HG02642 (cell line): Measurements from ENCODE around the gene LYL1.

ENCODE experiments used
- ATAC-seq: cut with Tn5 transposase; IDR thresholded peaks from one replicate; pipeline ENCODE4 v1.9.1; 2021; ENCODE audit warnings: mild to moderate bottlenecking; ENCODE audit not compliant: unreplicated experiment, poor library complexity

LYL1 gene

DNA sequence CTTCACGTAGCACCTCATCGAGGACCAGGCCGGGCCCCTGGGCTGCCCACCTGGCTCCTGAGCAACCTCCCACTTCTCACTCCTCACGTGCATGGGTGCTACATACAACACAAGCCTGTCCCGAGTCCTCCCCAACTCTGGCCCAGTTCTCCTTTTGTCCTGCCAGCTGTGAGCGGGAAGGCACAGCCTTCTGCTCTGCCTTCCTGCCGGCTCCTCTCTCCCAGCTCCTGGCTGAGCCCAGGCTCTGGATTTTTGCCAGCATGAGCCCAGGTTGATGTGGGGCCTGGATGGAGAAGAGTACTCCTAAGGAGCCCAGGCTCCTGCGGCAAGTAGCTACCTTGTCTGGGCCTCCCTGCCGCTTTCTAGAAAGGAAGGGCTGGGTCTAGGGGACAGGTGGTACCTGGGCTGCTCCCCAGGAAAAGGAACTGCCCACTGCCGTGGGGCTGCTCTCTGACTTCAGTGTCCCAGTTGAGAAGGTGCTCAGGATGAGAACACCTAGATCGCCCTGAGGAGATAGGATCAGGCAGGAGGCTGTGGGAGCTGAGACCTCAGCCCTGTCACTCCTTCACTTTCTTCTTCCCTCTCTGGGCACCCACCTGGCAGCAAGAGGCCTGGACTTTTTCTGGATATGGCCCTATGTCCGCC, 23.6 kb downstream of the LYL1 start:
- ATAC-seq, result no peak

DNA sequence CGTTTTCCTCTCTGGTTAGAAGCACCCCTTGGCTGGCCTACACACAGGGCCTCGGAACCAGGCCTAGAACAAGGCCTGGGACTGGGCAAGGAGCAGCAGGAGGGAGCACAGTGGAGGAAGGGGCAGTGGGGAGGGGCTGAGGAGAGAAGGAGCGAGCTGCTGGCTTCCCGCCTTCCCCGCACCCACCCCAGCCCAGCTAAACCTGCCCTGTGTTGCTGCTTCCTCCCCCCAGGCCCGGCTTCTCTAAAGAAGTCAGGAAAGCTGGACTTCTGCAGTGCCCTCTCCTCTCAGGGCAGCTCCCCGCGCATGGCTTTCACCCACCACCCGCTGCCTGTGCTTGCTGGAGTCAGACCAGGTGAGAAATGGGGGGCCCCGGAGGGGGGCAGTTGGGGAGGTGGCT, 24.3 kb downstream of the LYL1 start:
- no peak for ATAC-seq

DNA sequence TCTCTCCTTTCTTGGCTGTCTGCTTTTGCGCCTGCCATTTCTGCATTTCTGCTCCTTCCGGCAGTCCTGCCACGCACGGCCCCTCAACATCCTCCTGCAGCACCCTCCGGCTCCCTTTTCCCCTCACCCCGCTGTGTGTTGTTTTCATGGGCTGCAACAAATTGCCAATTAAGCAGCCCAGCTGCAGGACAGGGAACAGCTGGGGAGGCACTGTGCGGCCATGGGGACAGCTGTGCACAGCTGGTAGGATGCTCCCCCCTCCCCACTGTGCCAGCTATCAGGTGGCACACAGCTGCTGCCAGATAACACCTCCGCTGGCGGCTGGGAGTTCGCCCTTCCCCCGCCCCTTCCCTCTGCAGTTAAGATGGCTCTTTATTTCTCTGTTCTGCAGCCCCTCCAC, 25.4 kb downstream of the LYL1 start:
- ATAC-seq, result no peak

DNA sequence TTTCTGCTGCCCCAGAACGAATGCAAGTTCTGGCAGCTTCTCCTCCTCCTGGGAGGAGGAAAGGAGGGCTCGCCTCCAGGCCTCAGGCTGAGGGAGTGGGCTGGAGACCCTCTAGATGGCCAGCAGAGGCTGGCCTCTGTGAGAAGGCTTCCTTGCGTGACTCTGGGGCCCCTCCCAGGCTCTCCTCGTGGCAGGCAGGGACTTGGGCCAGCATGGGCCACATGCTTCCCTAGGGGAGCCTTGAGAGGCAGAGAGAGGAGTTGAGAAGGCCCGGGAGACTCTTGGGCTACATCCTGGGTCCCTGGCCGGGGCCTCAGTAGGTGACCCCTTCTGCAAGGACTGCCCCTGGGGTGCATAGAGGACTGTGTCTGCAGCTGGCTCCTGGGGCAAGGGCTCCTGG, 25.9 kb downstream of the LYL1 start:
- no peak for ATAC-seq

DNA sequence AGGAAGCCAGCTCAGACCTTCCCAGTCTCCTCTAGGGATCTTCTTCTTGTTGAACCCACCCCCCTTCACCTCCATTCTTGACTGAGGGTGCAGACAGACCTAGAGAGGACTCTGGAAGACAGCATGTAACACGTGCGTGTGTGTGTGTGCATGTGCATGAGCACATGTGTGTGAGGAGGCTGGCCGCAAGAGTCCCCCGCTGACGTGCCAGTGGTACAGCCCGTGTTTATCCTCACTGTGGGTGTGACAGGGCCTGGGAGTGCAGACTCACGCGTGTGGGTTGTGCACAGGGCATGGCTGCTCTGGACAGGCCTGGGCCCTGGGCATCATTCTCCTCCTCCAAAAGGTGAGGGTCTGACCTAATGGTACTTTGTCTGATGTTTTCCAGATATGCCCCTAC, 26.3 kb downstream of the LYL1 start:
- ATAC-seq, result no peak

DNA sequence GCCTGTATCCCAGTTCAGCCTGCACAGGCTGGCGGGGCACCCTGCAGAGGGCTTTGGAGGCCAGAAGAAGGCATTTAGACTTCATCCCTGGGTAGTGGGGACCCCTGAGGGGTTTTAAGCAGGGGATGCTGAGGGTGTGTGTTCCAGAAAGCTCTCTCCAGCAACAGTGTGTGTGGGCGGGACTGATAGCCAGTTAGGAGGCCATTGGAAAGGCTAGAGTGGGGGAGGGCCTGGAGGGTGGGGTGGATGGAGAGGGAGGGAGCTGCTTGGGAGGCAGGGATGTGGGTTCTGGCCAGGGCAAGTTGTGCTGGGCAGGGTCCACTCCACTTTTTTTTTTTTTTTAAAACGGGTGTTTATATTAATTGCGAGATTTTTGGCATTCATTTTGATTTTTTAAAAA, 28.3 kb downstream of the LYL1 start:
- ATAC-seq, result no peak

DNA sequence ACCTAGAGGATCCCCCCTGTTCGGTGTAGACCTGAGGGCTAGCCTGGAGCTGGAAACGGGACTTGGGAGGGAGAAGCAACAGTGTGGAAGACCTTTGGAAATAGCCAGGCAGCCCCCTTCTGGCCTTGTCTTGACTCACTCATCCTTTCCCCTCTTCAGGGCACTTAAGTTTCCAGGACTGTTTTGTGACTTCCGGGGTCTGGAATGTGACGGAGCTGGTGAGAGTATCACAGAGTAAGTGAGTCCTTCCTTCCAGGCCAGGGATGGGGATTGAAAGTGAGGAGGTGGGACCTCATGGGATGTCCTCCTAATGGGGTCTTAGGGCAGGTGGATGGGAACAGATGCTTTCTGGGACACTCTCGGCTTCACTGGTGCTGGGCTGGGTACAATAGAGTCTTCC, 29.4 kb downstream of the LYL1 start:
- no peak for ATAC-seq

DNA sequence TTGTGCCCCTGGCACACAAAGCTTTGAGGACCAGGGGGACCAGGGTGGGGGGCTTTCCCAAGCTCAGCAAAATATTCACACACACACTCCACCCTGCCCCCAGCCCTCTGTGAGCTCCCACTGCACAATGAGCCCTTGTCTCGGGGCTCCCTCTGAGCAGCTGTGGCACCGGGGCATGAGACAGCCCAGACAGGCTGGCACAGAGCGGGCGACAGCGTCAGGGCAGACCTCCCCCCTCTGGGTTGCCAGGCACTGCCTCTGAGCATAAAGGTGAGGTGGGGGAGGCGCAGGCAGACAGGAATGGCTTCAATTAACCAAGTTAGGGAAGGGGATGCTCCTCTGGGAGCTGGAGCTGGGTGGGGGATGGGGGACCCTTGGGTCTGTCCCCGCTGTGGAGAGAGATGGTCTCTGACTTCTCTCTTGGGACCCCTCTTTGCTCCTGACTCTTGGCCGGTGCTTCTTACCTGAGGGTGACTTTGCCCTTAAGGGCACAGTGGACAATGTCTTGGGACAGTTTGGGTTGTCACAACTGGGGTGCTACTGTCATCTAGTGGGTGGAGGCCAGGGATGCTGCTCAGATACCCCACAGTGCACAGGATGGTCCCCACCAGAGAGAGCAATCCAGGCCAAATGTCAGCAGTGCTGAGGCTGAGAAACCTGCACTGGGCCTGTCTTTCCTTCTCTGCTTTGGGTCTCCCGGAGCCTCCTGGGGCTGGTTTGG, 30.3 kb downstream of the LYL1 start:
- no peak for ATAC-seq

DNA sequence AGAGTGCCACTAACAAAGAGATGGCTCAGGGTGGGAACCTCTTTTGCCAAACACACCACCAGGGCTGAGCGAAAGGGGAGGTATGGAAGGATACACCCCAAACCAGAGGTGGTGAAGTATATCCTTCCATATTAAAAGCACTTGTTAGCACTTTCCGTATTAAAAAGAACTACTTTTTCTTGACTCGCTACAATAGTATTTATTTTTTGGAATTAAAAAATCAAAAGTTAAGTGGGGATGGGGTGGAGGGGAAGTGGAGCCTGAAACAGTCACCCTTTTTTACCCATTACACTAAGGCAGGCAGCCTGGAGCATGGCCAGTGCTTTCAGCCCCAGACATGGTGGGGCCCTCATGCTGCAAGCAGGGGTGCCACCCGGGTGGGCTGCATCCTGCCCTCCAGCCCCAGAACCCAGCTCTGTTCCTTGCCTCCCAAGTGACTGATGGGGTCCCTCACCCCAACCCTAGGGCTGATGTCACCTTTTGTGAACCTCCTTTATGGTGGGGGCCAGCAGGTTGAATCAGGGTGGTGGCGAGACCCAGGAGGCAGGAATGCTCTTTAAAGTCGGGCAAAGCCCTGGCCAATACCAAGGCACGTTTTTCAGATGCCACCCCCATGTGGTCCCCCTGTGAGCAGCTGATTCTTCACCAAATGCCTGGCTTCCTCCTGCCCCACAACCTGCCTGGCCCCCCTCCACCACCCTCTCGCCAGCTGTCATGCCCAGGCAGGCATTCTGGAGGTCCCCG, 31.0 kb downstream of the LYL1 start:
- ATAC-seq, result no peak

DNA sequence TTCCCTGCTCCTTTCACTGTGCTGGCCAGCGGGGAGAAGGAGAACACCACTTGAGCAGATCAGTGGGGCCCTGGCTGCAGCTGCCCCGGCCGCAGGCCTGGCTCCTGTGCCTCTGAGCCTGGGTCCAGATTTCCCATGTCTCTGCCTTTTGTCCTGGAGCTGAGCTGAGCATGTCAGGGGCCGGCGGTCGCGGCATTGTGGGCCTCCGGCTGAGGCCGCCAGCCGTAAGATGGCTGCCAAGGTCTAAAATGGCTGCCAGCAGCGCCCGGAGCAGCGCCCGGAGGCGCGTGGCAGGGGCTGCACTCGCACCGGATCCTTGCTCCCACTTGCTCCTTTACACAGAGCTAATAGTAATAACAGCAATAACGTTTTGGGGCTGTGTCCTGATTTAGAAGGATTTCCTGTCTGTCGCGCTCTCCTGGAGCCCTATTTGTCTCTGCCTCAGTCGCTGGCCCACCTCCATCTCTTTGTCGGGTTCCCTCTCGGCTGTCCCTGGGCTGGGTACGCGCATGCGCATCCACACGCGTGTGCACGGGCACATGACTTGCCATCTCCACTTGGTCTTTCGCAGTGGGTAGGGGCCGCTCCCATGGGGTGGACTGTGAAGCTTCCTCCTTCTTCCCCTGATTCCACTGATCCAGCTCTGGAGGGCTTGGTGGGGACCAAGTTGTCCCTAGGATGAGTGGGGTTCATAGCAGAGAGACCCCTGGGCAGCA, 32.1 kb downstream of the LYL1 start:
- no peak for ATAC-seq

DNA sequence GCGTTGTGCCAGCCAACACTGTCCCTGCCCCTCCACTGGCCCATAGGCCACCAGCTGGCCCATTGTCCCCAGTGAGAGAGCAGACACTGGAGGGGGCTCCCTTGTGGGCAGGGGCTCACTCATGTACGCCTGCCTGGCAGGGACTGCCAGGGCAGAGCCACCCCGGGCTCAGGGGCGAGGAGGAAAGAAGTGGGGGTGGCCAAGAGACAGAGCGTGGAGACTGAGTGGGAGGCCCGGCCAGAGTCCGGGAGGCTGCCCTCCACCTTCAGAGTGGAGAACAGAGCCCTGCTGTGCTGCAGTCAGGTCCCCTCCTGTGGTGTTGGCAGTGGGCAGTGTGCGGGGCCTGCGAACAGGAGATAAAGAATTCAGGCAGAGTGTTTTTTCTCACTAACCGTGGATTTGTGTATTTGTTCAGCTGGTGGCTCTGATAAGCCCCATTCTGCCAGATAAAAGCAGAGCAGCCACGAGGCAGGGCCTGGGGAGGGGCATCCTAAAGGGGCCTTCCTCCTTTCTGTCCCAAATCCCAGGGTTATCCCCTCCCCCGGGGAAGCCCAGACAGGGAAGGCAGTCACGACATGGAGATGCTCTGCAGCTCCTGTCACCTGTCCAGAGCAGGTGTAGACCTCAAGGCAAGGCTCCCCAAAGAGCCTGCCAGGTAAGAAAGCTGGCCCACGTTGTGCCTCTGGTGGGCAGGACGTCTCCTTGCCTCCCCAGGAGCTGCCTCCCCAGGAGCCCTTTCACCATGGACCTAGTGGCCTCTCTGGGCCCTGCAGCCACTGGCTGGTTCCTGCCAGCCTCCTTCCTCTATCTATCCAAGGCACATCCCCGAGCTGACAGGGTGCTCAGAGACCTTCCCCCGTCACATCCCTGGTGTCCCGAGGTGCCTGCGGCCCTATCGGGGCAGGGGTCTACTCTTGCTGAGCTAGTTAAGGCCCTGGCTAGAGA, 33.0 kb downstream of the LYL1 start:
- no peak for ATAC-seq

DNA sequence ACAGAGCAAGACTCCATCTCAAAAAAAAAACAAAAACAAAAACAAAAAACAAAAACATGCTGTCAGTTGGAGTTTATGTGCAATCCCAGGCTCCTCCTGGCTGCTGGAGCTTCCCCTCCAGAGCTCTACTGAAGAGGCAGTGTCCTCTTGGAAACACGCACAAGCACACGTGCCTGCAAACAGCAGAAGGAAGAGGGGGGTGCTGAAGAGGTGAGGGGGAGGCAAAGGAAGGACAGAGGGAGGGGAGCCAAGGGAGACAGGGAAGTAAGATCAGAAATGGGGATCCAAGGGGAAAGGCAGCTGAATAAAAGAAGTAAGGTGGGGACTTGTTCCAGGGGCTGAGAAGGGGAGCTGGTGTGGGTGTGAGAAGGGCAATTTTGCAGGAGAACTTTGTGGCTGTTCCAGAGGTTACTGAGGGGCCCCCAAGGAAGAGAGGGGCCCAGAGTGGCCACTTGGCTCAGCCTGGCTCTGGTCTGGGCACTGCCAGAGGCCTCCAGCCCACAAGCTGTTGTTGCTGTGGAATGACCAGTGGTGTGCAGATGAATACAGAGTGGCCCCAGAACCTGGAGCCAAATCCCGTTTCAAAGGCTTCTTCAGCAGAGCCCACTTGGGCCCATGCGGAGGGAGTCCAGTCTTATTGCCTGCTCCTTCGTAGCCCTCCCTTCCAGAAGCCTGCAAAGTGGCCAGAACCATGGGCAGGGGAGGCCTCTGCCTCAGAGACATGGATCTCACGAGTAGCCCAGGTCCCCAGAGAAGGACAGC, 34.4 kb downstream of the LYL1 start:
- ATAC-seq, result no peak

DNA sequence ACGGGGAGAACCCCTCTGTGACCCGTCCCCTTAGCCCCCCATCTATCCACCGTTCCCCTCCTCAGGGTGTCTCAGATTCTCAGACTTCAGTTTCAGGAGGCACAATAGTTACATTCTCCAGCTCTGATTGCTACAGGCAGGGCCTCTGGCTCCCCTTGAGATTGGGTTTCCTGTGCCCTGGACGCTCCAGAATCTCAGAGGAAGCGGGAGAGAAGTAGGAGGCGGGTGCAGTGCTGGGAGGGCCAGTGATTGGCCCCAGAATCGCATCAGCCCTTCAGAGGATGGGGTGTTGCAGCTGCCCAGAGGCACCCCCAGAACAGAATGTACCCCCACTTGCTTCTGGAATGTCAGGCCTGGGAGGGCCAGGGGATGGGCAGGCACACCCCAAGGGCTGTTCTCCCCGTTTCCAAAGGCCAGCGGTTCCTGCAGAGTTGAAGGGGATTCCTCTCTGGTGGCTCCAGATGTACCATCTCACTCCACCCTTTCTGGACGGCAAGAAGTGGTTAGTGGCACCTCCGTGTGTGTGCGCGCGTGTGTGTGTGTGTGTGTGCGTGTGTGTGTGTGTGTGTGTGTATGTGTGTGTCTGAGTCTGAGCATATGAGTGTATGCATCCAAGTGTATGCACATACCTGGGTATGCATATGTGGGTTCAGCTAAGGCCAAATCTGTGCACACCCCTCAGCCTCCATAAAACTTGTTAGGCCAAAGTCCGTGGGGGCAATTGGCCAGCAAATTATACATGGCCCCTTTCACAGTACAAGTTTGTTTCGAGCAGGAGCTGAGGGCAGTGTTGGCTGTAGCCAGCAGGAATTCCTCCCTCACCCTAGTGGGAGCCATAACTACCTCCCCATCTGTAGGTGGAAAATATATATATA, 35.5 kb downstream of the LYL1 start:
- ATAC-seq, result no peak

DNA sequence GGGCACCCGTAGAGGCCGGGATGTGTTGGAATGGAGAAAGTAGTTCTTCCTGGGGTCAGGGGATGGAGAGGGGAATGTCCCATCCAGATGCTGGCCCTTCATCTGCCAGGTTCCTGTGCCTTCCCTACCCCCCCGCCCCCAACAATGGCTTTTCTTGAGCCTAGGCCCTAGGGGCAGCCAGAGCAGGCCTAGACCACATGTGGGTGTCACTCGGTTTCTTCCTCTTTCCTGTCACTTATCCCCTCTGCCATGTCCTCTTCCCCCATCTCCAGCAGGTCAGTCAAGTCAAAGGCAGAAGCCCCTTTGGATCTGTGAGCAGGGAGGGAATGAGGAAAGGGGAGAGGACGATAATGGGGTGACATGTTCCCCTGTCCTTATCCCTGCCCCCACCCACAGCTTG, 36.4 kb downstream of the LYL1 start:
- no peak for ATAC-seq

DNA sequence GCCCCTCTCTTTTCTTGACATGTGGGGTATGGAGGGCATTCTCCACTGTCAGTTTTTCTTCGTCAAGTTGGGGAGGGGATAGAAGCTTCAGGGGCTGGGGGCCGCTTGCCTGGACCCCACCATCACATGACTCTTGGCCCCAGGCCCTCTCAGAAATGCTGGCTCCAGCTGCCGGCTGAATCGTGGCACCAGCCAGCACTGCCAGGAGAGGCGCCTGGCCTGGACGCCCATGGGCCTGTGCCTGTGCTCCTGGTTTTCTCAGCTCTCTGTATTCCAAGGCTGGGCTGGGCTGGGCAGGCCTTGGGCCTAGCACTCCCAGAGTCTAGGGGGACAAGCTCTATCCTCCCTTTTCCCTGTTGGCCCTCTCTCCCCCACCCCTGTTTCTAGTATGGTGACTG, 38.6 kb downstream of the LYL1 start:
- ATAC-seq, result no peak

DNA sequence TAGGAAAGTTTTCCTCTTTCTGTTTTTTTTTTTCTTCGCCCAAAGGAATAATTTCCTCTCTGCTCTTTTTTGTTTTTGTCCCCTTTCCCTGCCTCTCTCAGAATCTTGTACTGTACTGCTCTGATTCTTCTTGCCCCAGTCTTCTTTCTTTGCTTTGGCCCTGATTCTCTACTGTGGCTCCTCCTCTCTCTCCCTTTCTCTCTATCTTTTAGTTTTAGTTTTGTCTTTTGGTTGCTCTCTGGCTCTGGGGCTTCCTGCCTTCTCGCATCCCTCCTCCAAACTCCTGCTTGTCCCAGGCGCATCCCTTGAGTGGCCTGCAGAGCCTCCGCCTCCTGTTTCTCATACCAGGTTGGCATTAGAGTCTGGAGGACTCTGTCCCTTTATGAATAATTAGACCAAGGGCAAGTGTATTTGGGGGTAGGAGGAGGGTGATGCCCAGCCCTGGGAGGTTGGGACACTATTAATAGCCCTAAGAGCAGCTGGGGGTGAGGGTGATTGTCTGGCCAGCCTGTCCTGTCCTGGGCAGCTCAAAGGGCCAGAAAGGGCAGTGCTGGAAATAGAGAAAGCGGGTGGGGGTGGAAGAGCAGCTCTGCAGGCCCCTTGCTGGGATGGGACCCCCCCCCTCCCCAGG, 39.1 kb downstream of the LYL1 start:
- no peak for ATAC-seq

DNA sequence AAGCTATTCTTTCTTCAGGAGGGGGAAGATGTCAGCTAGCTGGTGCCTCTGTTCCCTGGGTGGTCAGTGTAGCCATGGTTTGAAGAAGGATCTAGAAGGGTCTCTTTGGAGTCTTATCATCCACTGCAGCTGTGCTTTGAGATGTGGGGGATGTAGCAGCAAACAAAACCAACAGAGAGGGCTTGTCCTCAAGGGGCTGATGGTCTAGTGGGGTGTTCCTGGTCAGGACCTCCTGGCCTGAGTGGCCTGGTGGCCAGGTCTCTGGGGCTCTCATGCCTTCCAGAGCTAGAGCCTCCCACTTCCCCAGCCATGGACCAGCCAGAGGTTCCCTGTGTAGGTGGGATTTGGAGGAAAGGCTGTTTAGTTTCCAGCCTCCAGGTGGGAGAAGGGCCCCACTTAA, 40.3 kb downstream of the LYL1 start:
- no peak for ATAC-seq
